HL-60 (cell line): ENCODE results near the gene ERC2.

Source experiments
- DNase-seq, 2 experiments: peaks; one replicate each; pipeline ENCODE4 v3.0.0-alpha.2; 2010 to 2020; ENCODE audit warnings: low read depth in 1 of 2, low spot score in 1 of 2
- H3K27ac ChIP-seq: fragments of 250-450 bp; sonication (Bioruptor Pico); replicated peaks from 2 replicates; pipeline ENCODE4 v1.5.1; 2020; ENCODE audit warnings: mild to moderate bottlenecking, moderate library complexity
- H3K27me3 ChIP-seq: fragments of 250-450 bp; sonication (Bioruptor Pico); 2 replicates; pipeline ENCODE4 v1.5.1; 2021; ENCODE audit warnings: mild to moderate bottlenecking, moderate library complexity; ENCODE audit not compliant: insufficient read depth, poor library complexity, severe bottlenecking
- H3K4me3 ChIP-seq: replicated peaks from 2 replicates; pipeline ENCODE4 v1.5.1; 2011; ENCODE audit warnings: mild to moderate bottlenecking, control low read depth, low read length; ENCODE audit not compliant: insufficient read depth
- CTCF ChIP-seq: IDR thresholded peaks from one replicate; pipeline ENCODE4 v1.5.1; 2011; ENCODE audit warnings: low read length, control low read depth, inconsistent platforms; ENCODE audit not compliant: insufficient read depth
- GABPA ChIP-seq: IDR thresholded peaks from 2 replicates; pipeline ENCODE4 v1.6.1; 2012; ENCODE audit warnings: low read depth
- POLR2AphosphoS5 ChIP-seq: IDR thresholded peaks from 2 replicates; pipeline ENCODE4 v1.6.1; 2012; ENCODE audit warnings: low read depth
- REST ChIP-seq: IDR thresholded peaks from 2 replicates; pipeline ENCODE4 v1.6.1; 2012; ENCODE audit warnings: low read depth; ENCODE audit not compliant: insufficient replicate concordance
- SPI1 ChIP-seq: IDR thresholded peaks from 2 replicates; pipeline ENCODE4 v1.6.1; 2012; ENCODE audit warnings: low read depth, mild to moderate bottlenecking, borderline replicate concordance

The ERC2 gene

DNA sequence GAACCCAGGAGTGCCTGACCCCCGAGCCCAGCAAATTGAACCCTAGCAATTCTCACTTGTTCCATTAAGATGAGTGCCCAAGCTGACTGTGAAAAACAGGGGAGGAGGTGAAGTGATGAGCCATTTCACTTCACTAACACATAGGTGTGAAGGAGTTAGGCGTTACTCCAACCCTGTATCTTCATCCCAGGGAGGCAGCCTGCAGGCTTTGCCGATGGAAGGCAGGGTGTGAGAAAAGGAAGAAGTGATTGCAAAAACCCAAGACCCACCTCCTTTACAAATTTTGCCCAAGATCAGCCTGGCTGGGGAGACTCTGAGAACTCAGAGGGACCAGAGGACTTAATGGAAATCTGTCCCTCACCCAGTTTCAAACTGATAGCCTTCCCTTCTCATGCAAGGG, 851.5 kb downstream of the ERC2 start:
- H3K27ac ChIP-seq: no peak overlapping the region

DNA sequence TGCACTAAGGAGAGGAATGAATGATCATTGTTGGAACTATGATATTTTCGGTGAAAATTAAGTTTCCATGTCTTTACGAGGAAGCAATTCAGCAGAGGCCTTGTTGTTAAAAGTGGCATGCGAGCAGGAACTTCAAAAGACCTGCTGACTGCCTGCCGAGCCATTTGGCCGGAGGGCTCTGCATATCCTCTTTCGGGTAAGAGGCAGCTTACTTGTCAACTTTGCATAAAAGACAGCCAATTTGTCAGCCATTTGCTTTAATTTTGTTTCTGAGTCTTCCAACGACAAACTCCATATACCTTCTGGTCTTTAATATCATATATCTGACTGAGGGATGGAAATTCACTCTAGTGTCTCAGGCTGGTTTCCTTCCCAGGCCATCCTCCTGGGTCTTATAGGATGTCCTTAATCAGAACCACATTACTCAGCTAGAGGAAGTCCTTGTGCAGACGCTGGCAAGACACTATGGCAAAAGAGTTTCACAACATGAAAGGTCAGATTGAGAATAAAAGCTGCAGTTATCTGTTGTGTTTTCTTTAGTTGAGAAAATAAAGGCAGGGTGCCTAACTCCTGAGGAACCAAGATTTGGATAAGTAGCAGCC, 852.5 kb downstream of the ERC2 start:
- TF ChIP-seq GABPA (no peak), CTCF (no peak)

More for the DNA sequence above, 851.5 kb downstream of the ERC2 start:
- peaks cover 3% of the 10 kb centered on the region for H3K27me3 ChIP-seq
- H3K4me3 ChIP-seq: no peak overlapping the region
- TF ChIP-seq REST: no peak
- no peak for TF ChIP-seq SPI1
- no peak for TF ChIP-seq CTCF
- no peak for TF ChIP-seq POLR2AphosphoS5
- no peak for TF ChIP-seq GABPA
- DNase-seq: no peak

GRCh38 chr3:55615039-55615693, 853.1 kb downstream of the ERC2 start:
- no peak for DNase-seq
- Histone ChIP-seq H3K4me3 (no peak overlapping the region), H3K27me3 (peaks cover 3% of the 10 kb centered on the region), H3K27ac (no peak overlapping the region)
- TF ChIP-seq CTCF (no peak), GABPA (no peak), POLR2AphosphoS5 (no peak)

More for the DNA sequence above, 852.5 kb downstream of the ERC2 start:
- no peak overlapping the region for H3K27ac ChIP-seq
- H3K4me3 ChIP-seq: no peak overlapping the region
- DNase-seq: no peak
- H3K27me3 ChIP-seq: peaks cover 3% of the 10 kb centered on the region

GRCh38 chr3:55611121-55611520, 857.1 kb downstream of the ERC2 start:
- H3K27ac ChIP-seq: no peak overlapping the region
- H3K4me3 ChIP-seq: no peak overlapping the region
- TF ChIP-seq GABPA (no peak), SPI1 (no peak), CTCF (no peak), POLR2AphosphoS5 (no peak), REST (no peak)
- H3K27me3 ChIP-seq: no peaks in the 10 kb centered on the region
- no peak for DNase-seq
